SKM-1 treated with dmso at 0.1 percent for 144 hours (cell line): ENCODE results near the gene SMYD4.

Experiments used
- DNase-seq: peaks from one replicate; lab custom pipeline; 2025; ENCODE audit not compliant: unreplicated experiment; lab: John Stamatoyannopoulos, UW

The SMYD4 gene

DNA sequence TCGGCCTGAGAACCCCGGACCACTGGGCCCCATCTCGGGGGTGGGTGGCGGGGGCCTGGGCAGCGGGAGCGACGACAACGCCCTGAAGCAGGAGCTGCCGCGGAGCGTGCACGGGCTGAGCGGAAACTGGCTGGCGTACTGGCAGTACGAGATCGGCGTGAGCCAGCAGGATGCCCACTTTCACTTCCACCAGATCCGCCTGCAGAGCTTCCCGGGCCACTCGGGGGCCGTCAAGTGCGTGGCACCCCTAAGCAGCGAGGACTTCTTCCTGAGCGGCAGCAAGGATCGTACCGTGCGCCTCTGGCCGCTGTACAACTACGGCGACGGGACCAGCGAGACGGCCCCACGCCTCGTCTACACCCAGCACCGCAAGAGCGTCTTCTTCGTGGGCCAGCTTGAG lies 95.9 kb downstream of the SMYD4 start:
- no peak for DNase-seq

DNA sequence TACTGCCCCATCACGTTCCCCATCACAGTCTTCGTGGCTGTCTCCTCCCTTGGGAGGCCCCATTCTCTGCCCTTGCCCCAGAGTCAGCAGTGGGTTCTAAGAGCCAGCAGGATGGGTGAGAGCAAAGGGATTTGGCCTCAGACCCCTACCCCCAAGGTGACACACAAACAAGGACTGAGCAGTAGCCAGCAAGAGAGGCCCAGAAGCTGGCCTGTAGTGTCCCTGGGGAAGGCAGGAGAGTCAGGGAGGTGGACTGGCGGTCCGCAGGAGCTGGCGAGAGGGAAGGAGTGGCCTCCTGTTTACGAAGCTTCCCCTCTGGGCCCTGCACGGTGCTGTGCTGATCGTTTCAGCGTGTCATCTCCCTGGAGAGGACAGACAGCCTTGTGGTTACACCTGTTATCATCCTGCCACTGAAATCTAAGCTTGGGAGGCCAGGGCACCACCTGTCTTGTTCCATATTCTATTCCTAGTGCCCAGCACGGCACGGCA lies 96.8 kb downstream of the SMYD4 start:
- no peak for DNase-seq

DNA sequence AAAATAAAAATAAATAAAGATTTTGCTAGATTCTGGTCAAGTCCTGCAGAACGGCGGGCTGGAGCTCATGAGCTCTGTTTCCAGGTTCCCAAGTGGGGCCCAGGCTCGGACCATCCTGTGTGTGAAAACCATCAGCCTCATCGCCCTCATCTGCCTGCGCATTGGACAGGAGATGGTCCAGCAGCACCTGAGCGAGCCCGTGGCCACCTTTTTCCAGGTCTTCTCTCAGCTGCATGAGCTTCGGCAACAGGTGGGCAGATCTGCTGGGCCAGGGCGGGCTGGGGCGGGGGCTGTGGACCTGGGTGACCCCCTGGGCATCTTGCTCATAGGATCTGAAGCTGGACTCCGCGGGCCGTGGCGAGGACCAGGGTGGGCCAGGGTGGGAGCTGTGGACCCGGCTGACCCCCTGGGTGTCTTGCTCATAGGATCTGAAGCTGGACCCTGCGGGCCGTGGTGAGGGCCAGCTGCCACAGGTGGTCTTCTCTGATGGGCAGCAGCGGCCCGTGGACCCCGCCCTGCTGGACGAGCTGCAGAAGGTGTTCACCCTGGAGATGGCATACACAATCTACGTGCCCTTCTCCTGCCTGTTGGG lies 97.4 kb downstream of the SMYD4 start:
- DNase-seq, result no peak

DNA sequence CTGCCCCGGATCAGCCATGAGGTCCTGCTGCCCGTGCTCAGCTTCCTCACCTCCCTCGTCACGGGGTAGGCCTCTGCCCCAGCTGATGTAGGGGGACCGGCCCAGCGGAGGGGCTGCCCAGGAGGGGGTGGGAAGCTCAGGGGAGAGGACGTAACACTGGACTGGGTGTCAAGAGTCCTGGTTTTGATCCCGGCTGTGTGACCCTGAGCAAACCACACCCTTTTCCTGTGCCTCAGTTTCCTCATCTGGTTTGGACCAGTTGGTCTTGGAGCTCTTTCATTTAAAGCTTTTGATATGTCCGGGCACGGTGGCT lies 98.6 kb downstream of the SMYD4 start:
- DNase-seq, result no peak

DNA sequence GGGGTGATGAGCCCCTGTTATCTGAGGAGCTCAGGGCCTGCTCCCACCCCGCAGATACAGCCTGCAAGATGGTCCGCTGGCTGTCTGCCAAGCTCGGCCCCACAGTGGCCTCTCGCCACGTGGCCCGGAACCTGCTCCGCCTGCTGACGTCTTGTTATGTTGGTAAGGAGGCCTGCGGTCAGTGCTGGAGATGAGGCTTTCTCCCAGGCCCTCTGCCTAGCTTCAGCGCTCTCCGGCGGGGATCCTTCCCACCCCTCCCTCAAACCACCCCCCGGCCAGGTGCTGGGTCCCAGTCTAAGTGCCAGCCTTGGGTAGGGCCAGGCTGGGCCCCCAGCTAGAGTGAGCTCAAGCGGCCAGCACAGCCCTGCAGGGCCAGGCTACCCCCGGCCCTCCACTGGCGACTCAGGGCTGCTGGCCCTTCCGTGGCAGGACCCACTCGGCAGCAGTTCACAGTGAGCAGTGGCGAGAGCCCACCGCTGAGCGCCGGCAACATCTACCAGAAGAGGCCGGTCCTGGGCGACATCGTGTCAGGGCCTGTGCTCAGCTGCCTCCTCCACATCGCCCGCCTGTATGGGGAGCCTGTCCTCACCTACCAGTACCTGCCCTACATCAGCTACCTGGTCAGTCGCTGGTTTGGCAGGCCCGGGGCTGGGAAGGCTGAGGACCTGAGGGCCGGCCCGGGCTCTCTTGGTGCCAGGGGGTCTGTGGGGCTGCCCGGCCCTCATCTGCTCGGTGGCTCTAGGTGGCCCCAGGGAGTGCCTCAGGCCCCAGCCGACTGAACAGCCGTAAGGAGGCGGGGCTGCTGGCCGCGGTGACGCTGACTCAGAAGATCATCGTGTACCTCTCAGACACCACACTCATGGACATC lies 99.1 kb downstream of the SMYD4 start:
- no peak for DNase-seq

DNA sequence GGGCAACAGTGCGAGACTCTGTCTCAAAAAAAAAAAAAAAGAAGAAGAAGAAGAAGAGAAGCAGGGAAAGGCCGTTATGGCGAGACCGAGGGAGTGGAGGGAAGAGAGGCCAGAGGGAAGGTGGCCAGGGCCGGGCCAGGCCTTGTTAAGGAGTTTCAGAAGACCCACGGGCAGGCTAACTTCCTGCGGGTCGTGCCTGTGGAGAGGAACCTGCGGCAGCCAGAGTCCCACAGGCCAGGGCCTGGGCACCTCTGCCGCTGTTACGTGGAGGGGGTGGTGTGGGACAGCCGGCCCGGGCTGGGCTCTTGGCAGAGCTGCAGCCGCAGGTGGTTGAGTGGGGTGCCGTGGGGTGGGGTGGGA lies 99.8 kb downstream of the SMYD4 start:
- DNase-seq, result no peak
